CD4-positive, alpha-beta T cell treated with Interferon gamma for 1 hour (primary cell): ENCODE results near the gene KIFC3.

Source experiments
- DNase-seq: peaks from one replicate; pipeline ENCODE4 v3.0.0-alpha.2; 2020

KIFC3 gene

GRCh38 chr16:57709663-57710062 lies 92.6 kb downstream of the KIFC3 start:
- no peak for DNase-seq
